GM18502 (cell line): ENCODE measurements around the gene KIAA1671.

Source experiments
- ATAC-seq: cut with Tn5 transposase; IDR thresholded peaks from one replicate; pipeline ENCODE4 v1.9.1; 2021; ENCODE audit warnings: mild to moderate bottlenecking; ENCODE audit not compliant: unreplicated experiment, poor library complexity

KIAA1671 gene

DNA sequence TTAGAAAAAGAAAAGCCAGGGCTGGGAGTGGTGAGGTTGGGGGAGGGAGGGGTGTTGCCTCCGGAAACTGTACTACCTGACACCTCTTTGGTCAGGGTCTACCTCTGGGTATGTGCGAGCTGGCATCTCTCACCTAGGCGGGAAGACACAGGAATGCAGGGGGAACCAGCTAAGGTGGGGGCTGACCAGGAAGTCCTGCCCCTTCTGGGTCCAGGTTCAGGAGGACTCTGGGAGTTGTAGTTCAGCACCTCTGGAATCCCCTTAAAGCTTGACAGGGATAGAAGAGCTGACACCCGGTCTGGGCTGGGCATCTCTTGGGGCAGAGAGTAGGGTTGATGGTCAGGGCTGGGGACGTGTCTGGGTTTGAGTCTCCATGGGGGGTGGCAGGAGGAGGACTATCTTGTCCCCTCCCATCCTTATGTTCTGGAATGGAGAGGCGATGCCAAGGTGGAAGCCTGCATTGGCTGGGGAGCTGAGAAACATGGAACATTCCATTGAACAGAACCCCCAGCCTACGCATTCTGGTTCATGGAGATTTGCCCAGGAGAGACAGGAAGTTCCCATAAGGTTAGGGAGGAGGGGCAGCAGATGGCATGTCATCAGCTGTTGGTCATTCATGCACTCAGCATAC is 2.1 kb upstream of the KIAA1671 start:
- no peak for ATAC-seq

DNA sequence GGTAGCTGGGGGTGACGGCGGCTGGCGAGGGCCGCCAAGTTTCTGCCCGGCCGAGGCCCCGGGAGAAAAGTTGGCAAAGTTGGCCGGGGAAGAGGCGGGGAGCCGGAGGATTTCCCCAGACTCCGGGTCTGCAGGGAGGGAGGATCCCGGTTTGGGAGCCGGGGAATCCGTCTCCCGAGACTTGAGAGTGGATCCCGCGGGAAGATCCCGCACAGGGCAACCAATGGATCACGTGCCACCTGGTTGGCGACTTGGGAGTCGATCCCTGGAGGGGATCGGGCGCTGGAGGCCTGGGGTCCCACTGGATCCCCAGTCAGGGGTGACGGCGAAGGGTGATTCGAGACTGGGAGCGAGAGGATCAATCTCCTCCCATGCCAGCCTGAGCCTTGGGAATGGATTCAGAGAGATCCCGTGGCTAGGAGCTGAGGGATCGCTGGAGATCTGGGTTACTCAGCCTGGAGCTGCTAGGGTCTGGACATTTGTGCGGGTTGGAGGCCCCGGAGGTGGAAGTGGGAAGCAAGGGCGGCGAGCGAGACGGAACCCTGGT is 394 bp downstream of the KIAA1671 start:
- ATAC-seq = no peak

DNA sequence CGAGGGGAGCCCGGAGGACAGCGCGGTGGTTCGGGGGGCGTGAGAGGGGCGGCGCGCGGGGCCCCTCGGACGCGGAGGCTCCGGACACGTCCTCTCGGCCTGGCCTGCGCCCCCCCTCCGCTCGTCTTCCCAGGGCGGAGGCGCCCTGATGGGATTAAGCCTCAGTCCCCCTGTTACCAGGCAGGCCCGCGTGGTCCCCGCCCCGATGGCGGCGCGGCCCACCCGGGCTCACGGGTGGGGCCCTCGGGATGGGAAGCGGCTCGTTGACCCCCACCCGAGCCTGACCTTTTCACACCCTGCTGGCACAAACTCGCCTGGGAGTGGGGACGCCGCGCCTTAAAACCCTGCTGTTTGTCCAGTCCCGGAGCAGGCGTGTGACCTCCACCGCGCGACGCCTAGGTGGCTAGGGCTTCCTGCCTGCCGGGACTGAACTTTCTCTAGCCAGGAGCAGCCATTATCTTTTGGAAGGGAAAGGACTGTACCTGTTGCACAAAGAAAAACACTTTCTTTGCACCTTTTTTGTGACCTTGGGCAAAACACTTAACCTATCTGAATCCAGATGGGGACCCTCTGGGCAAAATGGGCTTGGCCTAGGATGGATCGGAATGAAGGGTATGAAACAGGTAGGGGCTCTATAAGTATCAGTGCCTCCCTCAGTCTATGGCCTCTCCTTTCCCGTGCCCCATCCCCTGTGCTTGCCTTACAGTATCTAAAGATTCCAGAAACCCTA is 1.0 kb downstream of the KIAA1671 start:
- no peak for ATAC-seq

DNA sequence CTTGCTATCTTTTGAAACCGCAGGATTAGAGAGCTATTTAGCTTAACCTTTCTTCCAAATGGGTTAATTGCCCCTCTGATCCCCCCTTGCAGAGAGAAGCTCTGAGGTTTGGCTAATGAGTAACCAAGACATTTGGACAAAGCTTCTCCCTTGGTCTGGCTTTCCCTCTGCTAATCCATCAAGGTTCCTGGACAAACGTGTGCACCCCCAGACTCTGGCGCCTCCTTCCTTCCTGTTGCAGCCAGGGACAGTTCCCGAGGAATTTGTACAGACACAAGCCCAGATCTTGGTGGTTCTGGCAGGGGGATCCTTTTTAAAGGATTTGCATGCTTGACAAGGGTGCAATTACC is 1.6 kb downstream of the KIAA1671 start:
- no peak for ATAC-seq

DNA sequence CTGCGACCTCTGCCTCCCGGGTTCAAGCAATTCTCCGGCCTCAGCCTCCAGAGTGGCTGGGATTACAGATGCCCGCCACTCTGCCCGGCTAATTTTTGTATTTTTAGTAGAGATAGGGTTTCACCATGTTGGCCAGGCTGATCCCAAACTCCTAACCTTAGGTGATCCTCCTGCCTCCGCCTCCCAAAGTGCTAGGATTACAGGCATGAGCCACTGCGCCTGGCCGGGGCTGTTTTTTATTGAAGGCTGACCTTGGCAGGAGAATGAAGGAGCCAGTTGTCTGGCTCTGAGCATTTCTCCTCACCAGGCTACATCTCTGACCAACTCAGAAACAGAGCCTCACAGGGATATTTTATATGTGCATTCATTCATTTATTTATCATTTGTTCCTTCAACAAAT is 2.3 kb downstream of the KIAA1671 start:
- no peak for ATAC-seq

DNA sequence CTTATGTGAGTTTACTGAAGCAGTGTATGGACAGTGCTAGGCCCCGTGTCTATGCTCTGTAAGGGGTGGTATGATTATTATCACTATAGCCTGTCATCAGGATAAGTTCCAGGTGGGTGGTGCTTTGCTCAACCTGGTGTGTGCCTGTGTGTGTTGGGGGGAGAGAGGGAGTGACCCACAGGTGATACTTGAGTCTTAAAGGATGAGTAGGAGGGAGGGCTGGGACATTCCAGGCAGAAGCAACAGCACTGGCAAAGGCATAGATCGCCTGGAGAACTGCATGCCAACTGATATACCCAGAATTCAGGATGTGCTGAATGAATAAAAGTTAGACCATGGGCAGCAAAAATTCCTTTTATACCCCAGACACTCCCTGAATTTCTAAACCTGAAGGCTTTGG is 4.5 kb downstream of the KIAA1671 start:
- no peak for ATAC-seq

DNA sequence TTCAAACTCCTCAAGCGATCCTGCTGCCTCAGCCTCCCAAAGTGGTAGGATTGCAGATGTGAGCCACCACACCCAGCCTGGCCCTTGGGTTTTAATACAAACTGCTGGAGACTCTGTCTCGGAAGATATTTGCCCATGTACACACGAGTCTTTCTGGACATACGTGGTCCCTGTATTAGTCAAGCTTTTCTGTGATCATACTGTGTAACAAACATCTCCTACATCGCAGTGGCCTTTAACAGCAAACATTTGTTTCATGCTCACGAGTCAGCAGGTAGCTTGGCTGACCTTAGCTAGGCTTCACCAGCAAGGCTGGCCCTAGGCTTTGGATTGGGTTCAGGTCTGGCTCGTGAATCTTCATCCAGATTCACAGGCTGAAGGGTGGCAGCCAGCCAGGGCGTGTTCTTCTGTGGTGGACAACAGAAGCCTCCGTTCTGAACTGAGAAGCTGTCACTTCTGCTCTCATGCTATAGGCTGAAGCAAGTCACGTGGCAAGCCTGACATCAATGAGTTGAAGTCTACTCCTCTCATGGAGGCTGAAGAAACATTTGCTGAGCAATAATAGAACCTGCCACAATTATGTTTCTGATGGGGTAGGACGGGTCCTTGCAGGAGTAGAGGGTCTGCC is 8.8 kb downstream of the KIAA1671 start:
- ATAC-seq = no peak

DNA sequence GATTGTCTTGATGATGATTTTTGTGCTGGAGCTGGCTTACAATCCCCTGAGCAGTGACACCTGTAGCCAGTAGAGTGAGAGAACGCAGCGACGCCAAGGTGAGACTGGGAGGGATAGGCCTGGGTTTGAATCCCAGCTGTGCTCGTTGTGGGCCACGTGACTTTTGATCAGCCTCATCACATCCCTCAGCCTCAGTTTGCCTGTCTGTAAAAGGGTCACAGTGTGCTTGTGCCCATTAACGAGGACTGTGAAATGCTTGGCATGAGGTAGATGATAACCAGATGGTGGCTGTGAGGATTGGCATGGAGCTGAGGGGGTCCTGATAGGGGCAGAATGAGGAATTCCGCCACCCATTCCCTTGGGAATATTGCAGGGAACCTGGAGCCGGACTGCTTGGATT is 9.6 kb downstream of the KIAA1671 start:
- no peak for ATAC-seq

DNA sequence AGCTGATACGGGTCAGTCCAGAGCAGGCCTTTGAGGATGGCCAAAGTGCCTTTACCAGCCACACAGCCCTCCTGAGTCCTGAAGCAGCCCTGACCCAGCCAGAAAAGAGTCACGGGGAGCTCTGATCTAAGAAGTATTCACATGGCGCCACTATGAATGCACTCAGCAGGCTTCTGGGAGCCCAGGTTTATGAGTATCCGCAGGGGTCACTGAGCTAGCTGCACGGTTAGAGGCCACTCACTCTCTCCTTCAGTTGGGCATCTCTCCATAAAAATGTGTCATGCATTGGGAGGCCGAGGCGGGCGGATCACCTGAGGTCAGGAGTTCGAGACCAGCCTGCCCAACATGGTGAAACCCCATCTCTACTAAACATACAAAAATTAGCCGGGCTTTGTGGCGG is 10.3 kb downstream of the KIAA1671 start:
- no peak for ATAC-seq

DNA sequence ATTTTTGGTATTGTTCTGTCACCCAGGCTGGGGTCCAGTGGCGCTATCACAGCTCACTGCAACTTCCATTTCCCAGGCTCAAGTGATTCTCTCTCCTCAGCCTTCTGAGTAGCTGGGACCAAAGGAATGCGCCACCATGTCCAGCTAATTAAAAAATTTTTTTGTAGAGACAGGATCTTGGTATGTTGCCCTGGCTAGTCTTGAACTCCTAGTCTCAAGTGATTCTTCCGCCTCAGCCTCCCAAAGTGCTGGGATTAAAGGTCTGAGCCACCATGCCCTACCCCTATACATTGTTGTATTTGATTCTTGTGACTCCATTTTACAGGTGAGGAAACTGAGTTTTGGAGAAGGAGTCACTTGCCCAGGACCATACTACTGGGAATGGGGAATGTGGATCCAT is 11.9 kb downstream of the KIAA1671 start:
- ATAC-seq = no peak

DNA sequence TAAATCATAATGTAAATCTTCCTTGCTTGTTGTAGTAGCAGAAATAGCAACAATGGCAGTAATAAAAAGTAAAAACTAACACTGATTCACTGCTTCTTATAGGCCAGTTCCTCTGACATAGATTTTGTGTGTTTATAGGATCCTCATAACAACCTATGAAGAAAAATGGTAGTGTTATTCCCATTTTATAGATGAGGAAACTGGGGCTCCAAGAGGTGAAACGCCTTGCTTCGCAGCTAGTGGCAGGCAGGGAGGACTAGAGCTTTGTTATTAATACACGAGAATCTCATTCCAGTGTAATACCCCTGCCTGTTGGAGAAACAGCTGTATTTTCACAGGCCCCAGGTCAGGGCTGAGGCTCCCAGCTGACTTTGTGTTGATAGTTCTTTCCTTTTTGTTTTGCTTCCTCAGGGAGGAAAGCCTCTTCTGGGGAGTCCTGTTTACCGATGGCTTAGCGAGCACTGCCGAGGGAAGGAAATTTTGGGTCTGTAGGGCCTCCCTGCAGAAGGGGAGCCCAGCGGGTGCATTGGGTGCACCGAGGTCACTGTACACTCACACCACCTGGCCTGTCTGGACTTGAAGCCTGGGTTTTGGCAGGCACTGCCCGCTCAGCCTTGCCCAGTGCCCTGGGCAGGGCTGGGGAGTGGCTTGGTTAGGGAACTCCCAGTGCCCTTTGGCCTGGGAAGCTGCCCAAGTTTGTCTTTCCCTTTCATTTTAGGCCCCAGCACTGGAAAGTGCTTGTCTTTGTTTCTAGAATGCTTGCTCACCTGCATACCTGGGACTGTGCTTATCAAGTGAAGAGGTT is 13.5 kb downstream of the KIAA1671 start:
- no peak for ATAC-seq

DNA sequence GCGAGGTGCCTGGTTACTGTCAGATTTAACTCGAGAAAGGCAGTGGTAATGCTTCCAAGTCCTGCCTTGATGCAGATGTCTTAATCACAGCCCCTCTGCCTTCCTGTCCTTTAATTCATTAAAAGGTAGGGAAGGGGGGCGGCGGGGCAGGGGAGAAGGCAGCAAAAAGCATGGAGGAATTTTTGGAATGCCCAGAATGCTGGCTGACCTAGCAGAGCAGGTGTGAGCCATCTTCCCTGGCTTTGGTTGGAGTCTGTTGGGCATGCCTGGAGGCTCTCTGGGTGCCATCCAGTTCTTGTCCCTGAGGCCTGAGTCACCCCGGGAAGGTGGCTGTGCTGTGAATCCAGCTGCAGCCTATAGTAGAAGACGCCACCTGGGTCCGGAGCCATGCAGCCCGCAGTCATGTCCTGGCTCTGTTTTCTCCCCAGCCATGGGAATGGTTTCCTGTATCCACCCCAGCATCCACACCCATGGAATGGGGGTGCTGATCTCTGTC is 15.6 kb downstream of the KIAA1671 start:
- no peak for ATAC-seq

DNA sequence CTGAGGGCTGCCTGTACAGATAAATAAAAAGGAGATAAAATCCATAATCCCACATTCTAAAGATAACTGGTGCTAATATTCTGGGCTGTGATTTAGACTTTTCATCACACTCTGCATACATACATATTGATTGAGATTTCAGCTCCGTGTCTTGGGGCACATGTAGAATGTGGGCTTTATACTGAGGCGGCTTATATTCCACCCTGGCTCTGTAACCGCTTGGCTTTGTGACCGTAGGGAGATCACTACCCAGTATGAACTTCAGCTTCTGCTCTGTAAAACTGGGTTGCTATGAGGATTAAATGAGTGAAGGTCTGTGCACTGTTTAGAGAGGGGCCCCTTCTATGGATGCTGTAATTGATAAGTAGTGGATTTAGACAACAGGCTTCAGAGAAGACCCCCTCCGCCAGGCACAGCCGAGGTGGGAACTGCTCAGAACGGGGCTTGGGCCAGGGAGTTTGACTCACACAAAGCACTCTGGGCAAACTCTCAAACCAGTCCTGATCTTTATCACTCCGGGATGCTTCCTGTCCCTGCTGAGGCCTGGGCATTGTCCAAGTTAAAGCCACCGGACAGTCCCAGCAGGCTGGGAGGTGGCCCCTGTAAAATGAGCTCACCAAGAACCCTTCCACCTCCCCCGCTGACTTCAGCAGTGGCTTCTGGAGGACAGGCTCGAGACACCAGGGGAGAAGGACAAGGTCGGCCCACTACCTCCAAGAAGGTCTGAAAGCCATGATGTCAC is 17.2 kb downstream of the KIAA1671 start:
- no peak for ATAC-seq

DNA sequence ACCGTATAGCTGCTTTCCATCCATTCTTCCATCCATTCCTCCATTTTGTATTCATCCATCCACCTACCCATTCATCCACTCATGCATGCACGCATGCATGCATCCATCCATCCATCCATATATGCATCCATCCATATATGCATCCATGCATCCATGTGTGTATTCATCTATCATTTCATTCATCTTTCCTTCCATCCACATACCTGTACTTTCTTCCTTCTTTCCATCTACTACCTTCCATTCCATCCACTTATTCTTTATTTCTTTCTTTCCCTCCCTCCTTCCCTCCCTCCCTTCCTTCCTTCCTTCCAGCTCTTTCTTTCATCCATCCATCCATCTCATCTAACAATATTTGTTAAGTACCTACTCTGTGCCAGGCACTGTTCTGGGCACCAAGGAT is 19.9 kb downstream of the KIAA1671 start:
- no peak for ATAC-seq

DNA sequence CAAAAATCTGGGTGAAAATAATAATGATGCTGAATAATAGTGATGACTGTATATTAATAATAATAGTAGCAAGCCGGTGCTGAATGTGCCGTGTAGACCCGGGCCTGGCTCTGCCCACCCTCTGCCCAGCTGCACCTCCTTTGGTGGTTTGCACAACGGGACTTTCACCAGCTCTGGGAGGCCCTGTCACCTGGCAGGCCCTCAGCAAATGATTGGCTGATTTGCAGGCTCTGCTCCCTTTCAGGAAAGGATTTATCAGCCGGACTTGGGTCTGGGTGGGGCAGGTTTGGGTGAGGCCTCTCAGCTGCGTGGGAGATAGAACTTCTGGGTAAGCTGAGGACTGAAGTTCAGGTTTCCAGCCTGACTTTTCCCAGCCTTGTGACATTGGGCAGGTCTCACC is 21.4 kb downstream of the KIAA1671 start:
- ATAC-seq = no peak

DNA sequence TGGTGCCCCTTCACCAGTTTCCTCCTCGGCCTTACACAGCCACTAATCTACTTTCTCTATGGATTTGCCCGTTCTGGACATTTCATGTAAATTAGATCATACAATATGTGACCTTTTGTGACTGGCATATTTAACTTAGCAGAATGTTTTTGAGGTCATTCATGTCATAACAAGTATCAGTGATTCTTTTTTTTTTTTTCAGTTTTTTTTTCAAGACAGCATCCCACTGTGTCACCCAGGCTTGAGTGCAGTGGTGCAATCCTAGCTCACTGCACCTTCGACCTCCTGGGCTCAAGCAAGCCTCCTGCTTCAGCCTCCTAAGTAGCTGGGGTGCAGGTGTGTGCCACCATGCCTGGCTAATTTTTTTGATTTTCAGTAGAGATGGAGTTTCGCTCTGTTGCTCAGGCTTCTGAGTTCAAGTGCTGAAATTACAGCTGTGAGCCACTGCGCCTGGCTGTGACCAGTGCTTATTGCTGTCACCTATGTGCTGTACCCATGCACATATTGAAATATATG is 22.7 kb downstream of the KIAA1671 start:
- no peak for ATAC-seq

DNA sequence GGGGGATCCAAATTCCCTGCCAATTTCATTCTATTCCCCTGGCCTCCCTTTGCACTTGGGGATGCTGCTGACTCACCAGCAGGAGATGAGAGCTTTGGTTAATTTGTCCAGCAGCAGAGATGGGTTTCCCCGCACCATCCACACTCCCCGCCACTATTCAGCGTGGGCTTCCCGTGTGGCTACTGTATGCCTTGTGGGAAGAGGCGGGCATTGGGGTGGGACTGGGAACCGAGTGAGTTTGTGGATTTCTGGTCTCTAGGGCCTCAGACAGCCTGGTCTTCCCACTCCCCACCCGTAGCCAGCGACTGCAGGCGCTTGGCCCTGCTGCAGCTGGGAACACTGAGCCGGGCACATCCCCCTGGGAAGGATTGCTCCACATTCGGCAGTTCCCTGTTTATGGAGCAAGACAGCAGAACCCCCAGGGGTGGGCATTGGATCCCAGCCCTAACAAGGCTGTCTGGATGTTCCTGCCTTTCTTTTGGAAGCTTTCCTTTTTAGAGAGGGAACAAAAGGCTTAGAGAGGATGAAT is 23.4 kb downstream of the KIAA1671 start:
- no peak for ATAC-seq

DNA sequence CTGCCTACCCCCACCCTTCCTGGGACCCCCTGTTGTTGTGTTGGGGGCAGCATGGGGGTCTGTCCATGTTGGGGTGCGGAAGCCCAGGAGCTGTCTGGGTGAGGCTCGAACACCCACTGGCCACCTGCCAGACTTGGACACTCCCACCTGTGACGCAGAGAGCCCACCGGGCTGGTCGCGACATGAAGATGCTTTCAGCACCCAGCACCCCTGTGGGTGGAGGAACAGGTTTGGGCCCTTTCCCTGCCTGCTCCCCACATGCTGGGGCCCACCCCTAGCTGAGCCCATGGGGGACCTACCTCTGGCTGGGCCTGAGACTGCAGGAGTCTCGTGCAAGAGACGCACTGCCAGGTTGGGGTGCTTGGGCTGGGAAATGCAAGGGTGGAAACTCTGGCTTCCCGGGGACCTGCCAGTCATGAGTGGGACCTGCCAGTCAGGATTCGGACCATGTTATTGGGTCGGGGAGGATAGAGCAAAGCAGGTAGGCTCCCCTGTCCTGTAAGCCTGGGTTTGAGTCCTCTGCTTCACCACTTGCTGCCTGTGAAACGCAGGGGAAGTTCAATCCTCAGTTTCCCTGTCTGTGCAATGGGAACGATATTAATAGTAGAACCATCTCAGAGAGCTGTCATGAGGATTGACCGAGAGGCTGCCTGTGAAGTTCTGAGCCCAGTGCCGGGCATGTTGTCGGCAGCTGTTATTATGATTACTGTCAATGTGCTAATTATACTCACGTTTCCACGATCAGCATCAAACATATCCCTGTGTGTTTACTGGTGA is 24.1 kb downstream of the KIAA1671 start:
- no peak for ATAC-seq
